HEK293T (cell line): Measurements from ENCODE around the gene PSEN1.

Experiments used
- FOXK2 ChIP-seq: fragments of 450-650 bp; IDR thresholded peaks from 2 replicates; pipeline ENCODE4 v1.6.1; 2016; ENCODE audit warnings: mild to moderate bottlenecking
- FOXM1 ChIP-seq: fragments of 450-650 bp; IDR thresholded peaks from 2 replicates; pipeline ENCODE4 v1.6.1; 2017; ENCODE audit warnings: mild to moderate bottlenecking, borderline replicate concordance
- HDGF ChIP-seq: fragments of 450-650 bp; IDR thresholded peaks from 2 replicates; pipeline ENCODE4 v1.6.1; 2017; ENCODE audit warnings: antibody characterized with exemption, borderline replicate concordance

DNA sequence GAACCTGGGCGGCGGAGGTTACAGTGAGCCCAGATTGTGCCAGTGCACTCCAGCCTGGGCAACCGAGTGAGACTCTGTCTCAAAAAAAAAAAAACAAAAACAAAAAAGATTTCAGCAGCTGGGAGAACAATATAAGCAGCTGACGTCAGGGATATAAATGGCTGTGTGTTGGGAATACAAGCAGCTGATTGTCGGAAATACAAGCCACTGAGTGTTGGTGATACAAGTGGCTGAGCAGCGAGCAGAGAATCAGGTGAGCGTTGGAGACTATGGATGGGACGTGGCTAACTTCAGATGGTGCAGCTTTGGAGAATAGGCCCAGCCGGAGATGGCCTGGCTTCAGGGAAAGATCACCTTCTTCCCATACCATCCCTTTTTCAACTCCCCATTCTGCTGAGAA, 32.0 kb downstream of the PSEN1 start:
- no peak for TF ChIP-seq FOXM1
- no peak for TF ChIP-seq HDGF
- TF ChIP-seq FOXK2 = no peak
